Glomerular visceral epithelial cell (primary cell): ENCODE results near the gene FOXR2.

Experiments used
- DNase-seq: peaks from one replicate; pipeline ENCODE4 v3.0.0-alpha.2; 2016; ENCODE audit errors: extremely low spot score

FOXR2 gene, protein sequence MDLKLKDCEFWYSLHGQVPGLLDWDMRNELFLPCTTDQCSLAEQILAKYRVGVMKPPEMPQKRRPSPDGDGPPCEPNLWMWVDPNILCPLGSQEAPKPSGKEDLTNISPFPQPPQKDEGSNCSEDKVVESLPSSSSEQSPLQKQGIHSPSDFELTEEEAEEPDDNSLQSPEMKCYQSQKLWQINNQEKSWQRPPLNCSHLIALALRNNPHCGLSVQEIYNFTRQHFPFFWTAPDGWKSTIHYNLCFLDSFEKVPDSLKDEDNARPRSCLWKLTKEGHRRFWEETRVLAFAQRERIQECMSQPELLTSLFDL

DNA sequence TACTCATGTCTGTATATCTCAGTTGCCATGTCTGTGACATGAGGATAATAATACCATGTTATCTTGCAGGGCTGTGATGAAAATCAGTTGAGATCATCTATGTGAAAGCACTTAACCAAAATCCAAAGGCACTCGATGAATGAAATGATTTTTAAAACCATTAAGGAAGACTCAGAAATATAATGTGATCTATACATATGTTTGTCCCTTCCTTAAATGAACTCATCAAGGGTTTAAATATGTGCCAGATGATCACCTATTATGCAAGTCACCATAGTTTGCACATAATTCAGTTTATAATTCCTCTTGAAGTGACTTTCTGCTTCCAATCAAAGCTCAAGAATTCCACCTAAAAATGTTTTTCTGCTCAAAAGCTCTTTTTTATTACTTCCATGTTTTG, at the start of gene FOXR2:
Gene FOXR2 (plus strand): TSS at position 301 of the 400 bp plus-strand sequence. CDS start 312 bp downstream, outside the sequence.
- DNase-seq, result no peak

DNA sequence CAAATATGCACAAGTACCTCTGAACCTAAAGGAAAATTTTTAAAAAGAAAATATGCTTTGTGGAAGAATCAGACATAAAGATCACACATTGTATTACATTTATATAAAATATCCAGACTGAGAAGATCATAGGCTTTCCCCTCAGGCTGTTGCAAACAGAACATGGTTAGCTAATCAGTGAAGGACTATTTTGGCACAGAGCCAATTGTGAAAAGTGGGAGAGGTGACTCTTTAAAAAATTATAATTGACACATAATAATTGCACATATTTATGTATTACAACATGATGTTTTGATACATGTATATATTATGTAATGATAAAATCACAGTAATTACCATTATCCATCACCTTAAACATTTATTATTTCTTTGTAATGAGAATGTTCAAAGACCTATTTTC, 44.1 kb upstream of the FOXR2 start:
- no peak for DNase-seq

DNA sequence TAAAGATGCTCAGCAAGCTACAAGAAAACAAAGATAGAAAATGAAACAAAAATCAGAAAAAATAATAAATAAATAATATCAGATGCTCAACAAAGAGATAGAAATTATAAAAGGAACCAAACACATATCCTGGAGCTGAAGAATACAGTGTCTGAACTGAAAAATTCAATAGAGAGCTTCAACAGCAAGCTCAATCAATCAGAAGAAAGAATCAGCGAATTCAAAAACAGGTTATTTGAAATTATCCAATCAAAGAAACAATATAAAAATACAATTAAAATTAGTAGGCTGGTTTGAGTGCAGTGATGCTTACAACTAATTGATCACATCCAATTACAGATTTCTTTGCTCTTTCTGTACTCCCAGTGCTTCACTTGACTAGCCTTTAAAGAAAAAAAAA, 40.8 kb upstream of the FOXR2 start:
- no peak for DNase-seq

DNA sequence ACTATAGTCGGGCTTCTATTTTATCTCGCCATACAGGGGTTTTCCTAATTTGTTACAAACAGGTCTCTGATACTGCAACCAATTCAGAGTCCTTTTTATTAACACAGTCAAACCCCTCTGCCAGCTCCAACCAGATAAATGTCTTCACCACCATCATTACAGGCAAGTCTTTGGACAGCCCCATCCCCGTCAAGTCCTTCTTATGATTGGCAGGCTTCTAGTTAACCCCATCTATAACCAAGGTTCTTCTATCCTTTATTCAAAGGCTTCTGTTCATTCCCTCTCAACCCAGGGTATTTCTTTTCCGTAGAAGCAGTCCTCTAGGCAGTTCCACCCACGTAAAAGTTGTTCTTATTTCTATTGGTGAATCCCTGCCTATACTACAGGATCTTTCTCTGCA, 29.9 kb upstream of the FOXR2 start:
- DNase-seq, result no peak

DNA sequence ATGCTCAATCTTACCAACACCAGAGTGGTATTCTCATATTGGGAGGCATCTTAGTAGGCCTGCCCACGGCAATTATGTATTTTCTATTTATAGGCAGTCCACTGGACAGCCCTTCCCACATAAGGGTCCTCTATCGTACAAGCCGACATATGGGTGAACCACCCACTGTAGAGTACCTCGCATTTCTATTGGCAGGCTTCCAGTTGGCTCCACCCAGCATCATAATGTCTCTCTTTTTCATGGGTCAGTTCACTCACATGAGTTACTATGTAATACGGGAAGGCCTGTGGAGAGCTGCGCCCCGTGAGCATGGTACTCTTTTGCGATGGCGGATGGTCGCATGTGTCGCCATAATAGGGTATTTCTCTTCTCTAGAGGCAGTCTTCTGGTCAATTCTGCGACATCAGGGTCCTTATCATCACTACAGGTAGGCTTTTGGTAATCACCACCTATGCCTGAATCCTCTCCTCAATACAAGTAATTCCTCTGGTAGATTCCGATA, 29.4 kb upstream of the FOXR2 start:
- DNase-seq, result no peak

DNA sequence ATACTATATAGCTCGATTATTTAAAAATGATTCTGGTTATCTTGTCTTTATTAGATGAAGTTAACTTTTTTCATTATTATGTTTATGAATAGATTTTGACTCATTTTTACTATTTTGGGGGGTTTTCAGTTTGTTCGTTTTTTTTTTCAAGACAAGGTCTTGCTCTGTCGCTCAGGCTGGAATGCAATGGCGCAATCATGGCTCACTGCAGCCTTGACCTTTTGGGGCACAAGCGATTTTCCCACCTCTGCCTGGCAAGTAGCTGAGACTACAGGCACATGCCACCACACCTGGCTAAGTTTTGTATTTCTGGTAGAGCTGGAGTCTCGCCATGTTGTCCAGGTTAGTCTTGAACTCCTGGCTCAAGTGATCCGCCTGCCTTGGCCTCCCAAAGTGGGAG, 24.9 kb upstream of the FOXR2 start:
- DNase-seq, result no peak

DNA sequence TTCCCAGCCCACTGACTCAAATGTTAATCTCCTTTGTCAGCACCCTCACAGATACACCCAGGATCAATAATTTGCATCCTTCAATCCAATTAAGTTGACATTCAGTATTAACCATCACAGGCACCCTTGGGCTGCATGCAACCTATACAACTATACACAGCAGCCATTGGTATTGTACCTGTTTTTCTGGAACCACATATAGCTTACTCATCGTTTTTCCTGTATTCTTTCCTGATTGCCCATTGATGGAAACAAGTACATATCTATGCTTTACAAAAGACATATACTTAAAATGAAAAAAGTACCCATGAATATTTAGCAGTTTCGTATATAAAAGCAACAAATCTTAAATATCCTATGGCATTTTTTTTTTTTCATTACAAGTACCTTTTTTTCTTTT, 3.7 kb upstream of the FOXR2 start:
- DNase-seq, result no peak

DNA sequence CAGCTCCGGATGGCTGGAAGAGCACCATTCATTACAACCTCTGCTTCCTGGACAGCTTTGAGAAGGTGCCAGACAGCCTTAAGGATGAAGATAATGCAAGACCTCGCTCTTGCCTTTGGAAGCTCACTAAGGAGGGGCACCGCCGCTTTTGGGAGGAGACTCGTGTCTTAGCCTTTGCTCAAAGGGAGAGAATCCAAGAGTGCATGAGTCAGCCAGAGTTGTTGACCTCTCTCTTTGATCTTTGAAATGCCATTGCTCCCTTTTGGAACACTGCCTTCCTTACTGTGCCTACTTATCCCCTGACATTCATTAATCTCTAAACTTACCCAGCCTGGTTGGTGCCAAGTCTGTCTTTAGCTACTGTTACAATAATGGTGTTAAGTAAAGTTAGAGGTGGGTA, 1.2 kb downstream of the FOXR2 start:
- no peak for DNase-seq

DNA sequence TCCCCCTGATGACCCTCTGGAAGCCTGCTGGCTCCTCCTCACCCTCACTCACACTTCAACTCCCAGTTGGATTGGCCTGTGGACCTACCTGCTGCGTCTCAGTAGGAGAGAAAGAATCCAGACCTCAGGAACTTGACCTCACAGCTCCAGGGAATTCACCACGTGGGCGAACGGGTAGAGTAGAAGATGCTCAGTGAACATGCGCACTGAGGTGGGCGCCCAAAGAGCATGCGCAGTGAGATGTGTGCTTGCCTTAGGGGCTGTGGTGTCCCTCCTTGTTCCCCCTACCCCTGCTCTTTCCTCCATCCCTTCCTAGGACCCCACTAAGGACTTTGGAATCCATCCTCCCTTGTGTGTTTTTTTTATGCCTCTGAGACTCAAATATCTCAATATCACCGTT, 12.9 kb downstream of the FOXR2 start:
- DNase-seq, result no peak

DNA sequence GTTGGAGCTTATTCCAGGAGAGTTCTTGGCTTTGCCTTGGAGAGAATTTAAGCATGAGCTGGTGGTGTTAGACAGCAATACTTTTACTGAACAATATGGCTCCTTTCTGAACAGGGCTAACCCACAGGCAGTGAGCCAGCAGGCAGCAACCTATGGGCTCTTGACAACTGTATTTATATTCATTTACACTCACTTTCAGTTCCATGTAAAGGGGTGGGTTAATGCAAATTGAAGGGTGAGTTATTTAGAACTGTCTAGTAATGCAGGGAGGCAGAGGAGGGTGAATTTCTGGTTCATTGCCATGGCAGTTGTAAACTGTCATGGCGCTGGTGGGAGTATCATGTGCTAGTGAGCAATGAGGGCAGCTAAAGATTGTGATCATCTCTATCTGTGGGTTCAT, 15.7 kb downstream of the FOXR2 start:
- DNase-seq, result no peak

DNA sequence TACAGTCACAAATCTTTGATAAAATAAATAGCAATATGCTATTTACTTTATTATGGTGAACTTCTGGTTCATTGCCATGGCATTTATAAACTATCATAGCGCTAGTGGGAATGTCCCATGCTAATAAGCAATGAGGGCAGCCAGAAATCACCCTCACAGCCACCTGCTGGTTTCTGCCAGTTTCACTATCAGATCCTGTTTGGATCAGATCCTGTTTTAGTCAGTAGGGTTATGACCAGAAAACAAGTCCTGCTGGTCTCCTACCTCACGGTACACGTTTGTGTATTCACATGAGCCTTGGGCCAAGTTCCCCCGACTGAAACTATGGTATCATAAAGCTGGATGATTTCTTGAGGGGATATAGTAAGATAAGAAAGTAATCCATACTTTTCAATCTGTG, 17.7 kb downstream of the FOXR2 start:
- DNase-seq, result no peak

DNA sequence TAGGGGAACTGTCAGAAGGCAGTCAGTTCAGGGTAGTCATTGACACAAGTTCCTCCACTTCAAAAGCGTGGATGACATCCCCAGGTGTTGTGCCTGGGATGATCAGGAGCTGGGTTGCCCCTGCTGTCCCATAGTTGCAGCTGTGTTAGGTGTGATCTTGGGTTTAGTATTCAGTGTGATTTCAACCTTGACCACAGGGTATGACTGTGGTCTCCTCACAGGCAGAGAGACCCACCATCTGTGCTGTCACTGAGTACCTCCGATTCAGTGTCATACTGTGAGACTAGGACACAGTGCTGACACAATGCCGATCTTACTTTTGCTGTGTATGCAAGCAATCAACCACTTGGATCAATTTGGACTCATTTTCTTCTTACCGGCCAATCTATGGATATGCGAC, 25.2 kb downstream of the FOXR2 start:
- DNase-seq, result no peak

DNA sequence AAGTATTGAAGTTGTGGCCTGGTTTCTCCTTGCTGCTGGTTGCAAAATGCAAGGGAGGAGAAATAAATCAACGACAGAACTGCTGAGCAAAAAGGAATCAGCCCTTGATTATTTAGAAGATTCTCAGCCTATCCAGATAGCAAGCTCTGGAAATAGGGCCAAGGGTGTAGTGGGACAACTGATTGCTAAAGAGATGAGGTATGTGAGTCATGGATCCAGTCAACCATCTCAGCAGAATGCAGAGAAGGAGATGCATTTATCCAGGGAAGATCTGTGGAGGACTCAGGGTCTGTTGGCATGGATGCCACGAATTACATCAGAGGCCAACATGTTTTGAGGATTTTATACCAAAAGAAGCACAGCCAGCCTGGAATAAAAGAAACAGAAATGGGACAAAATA, 36.7 kb downstream of the FOXR2 start:
- no peak for DNase-seq

DNA sequence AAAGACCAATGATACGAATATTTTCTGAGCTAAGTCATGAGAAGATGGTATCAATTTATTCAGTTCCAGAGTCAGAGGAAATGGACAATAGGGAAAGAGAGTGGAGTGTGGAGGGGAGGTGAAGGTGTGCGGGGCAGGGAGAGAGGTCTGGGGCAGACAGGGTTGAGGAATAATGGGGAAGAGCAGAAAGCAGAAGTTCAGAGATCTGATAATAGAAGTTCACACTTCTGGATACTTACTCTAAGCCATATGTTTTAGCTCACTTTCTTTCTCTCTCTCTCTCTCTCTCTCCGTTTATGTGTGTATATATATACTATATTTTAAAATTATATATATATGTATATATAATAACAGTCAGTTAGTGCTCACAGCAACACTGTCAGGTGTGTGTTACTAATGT, 40.4 kb downstream of the FOXR2 start:
- no peak for DNase-seq

DNA sequence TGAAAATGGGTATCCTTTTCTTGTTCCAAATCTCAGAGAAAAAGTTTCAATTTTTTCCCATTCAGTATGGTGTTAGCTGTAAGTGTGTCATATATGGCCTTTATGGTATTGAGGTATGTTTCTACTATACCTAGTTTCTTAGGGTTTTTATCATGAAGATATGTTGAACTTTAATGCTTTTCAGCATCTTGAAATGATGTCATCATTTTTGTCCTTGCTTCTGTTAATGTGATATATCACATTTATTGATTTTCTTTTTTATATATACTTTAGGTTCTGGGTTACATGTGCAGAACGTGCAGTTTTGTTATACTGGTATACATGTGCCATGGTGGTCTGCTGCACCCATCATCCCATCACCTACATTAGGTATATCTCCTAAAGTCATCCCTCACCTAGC, 44.9 kb downstream of the FOXR2 start:
- no peak for DNase-seq
